Measurements from ENCODE around the gene IRF9.
A peak's percentile ranks its signal among the peaks of the same experiment; 100 is the strongest.

The IRF9 gene

GRCh38 chr14:24160850-24161804 is at the start of gene IRF9:
Gene IRF9 (plus strand): TSS chr14:24161265. CDS start chr14:24162145, 880 bp downstream.
- peak; percentile 96 for DNase-seq (ENCODE audit: low spot score)

GRCh38 chr14:24113379-24113800 is 47.7 kb upstream of the IRF9 start:
- DNase-seq (ENCODE audit: low spot score), result no peak

- DNase-seq (ENCODE audit: low spot score), result peak; percentile 89
Observed at GRCh38 chr14:24113801-24114531, 47.1 kb upstream of the IRF9 start.

GRCh38 chr14:24114532-24115421 is 46.3 kb upstream of the IRF9 start, which contains the start of the genes DCAF11 and NRL:
Gene DCAF11 (plus strand): TSS chr14:24114777. CDS start chr14:24115595, 818 bp downstream.
Gene NRL (minus strand): TSS chr14:24114949. CDS start chr14:24082848, 32,101 bp downstream.
- DNase-seq (ENCODE audit: low spot score), result peak; percentile 100

- no peak for DNase-seq (ENCODE audit: low spot score)
Observed at GRCh38 chr14:24115422-24116127, 45.5 kb upstream of the IRF9 start.

- DNase-seq (ENCODE audit: low spot score), result no peak
Observed at GRCh38 chr14:24116128-24116814, 44.8 kb upstream of the IRF9 start.

GRCh38 chr14:24117179-24117578 is 43.9 kb upstream of the IRF9 start:
- DNase-seq (ENCODE audit: low spot score), result no peak

- no peak for DNase-seq (ENCODE audit: low spot score)
Observed at GRCh38 chr14:24119691-24120090, 41.4 kb upstream of the IRF9 start.

GRCh38 chr14:24121210-24121609 is 39.9 kb upstream of the IRF9 start:
- no peak for DNase-seq (ENCODE audit: low spot score)

- DNase-seq (ENCODE audit: low spot score), result no peak
Observed at GRCh38 chr14:24122416-24122815, 38.6 kb upstream of the IRF9 start.

- DNase-seq (ENCODE audit: low spot score), result no peak
Observed at GRCh38 chr14:24122898-24123297, 38.2 kb upstream of the IRF9 start.

GRCh38 chr14:24123424-24124417 is 37.3 kb upstream of the IRF9 start:
- no peak for DNase-seq (ENCODE audit: low spot score)

- no peak for DNase-seq (ENCODE audit: low spot score)
Observed at GRCh38 chr14:24126939-24127338, 34.1 kb upstream of the IRF9 start.

- DNase-seq (ENCODE audit: low spot score), result no peak
Observed at GRCh38 chr14:24127673-24128072, 33.4 kb upstream of the IRF9 start.

GRCh38 chr14:24129410-24129998 is 31.6 kb upstream of the IRF9 start:
- no peak for DNase-seq (ENCODE audit: low spot score)

GRCh38 chr14:24130380-24130716 is 30.7 kb upstream of the IRF9 start, which contains the start of gene FITM1:
Gene FITM1 (plus strand): TSS chr14:24130659. CDS start chr14:24131564, 905 bp downstream.
- no peak for DNase-seq (ENCODE audit: low spot score)

GRCh38 chr14:24130717-24131548 is 30.1 kb upstream of the IRF9 start:
- DNase-seq (ENCODE audit: low spot score), result no peak

- no peak for DNase-seq (ENCODE audit: low spot score)
Observed at GRCh38 chr14:24131549-24131966, 29.5 kb upstream of the IRF9 start.

Measured in pons (tissue), 1 donor.